Tibial artery (tissue), 4 donors: ENCODE data around the gene NOC4L.
"Not testable (repeated sequence)": the region's sequence is repeated elsewhere in the genome, so short reads cannot be mapped to it uniquely, and the experiment has no call there.

Experiments used
- DNase-seq, 2 donors: peaks; one replicate each; pipeline ENCODE4 v3.0.0-alpha.2; 2019
- H3K27ac ChIP-seq, 2 donors: fragments of 200-600 bp; sonication (generic) in 1 of 2; 1 replicate in 1 of 2; 2 replicates in 1 of 2; pipeline ENCODE4 v1.5.1; 2018 to 2019; ENCODE audit warnings: mild to moderate bottlenecking in 1 of 2
- H3K27me3 ChIP-seq, 2 donors: fragments of 200-600 bp; sonication (generic) in 1 of 2; one replicate each; pipeline versions ENCODE4 v1.5.1 to v1.6.0; 2016 to 2019
- H3K36me3 ChIP-seq, 3 donors: fragments of 200-600 bp; sonication (generic) in 2 of 3; one replicate each; pipeline ENCODE4 v1.5.1; 2016 to 2019; ENCODE audit warnings: mild to moderate bottlenecking in 2 of 3
- H3K4me1 ChIP-seq, 4 donors: fragments of 200-600 bp; sonication (generic) in 2 of 4; 1 replicate in 3 of 4; 2 replicates in 1 of 4; pipeline ENCODE4 v1.5.1; 2016 to 2019
- H3K4me3 ChIP-seq, 2 donors: fragments of 200-600 bp; sonication (generic) in 1 of 2; 1 replicate in 1 of 2; 2 replicates in 1 of 2; pipeline ENCODE4 v1.5.1; 2018 to 2019; ENCODE audit warnings: mild to moderate bottlenecking in 2 of 2
- H3K9me3 ChIP-seq, 3 donors: fragments of 200-600 bp; sonication (generic) in 1 of 3; one replicate each; pipeline ENCODE4 v1.5.1; 2016 to 2019
- CTCF ChIP-seq, 2 experiments: fragments of 200-600 bp in 1 of 2; fragments of 450-650 bp in 1 of 2; IDR thresholded peaks; one replicate each; pipeline ENCODE4 v1.5.1; 2017 to 2019; ENCODE audit warnings: antibody characterized with exemption in 2 of 2, mild to moderate bottlenecking in 1 of 2, moderate library complexity in 1 of 2
- intact Hi-C: fragments of 100-400 bp; cut with DNase I; formaldehyde crosslinking; loops from one replicate; pipeline ENCODE4 v1.15.0; 2023; ENCODE audit warnings: low total_unique reads

The NOC4L gene

GRCh38 chr12:132194556-132194955 lies 50.3 kb downstream of the NOC4L start:
- H3K27me3 ChIP-seq, result peaks cover 0 to 48% of the 10 kb centered on the region in 2 donors
- H3K4me3 ChIP-seq, result no peak overlapping the region
- H3K36me3 ChIP-seq, result no peaks in the 10 kb centered on the region
- H3K9me3 ChIP-seq, result peaks cover 0 to 5% (median 0%) of the 10 kb centered on the region in 3 donors
- intact Hi-C loops, result no loop called here
- DNase-seq, result no peak
- H3K27ac ChIP-seq, result no peak overlapping the region
- TF ChIP-seq CTCF (IDR thresholded peaks at IDR 0.05), result no peak
- peaks cover 0 to 13% (median 9%) of the 10 kb centered on the region in 4 donors for H3K4me1 ChIP-seq

GRCh38 chr12:132195242-132195641 lies 51.0 kb downstream of the NOC4L start:
- H3K9me3 ChIP-seq, H3K36me3 ChIP-seq, H3K27ac ChIP-seq, intact Hi-C loops, H3K4me1 ChIP-seq, DNase-seq, H3K4me3 ChIP-seq: not testable (repeated sequence)
- H3K27me3 ChIP-seq, result peaks cover 0 to 55% of the 10 kb centered on the region in 2 donors

- no peak for DNase-seq
Measured at GRCh38 chr12:132196038-132196872, 52.0 kb downstream of the NOC4L start.

GRCh38 chr12:132196873-132197390 lies 52.7 kb downstream of the NOC4L start:
- no peaks in the 10 kb centered on the region for H3K36me3 ChIP-seq
- H3K27me3 ChIP-seq, result peaks cover 0 to 72% of the 10 kb centered on the region in 2 donors
- TF ChIP-seq CTCF (IDR thresholded peaks at IDR 0.05), result no peak
- H3K9me3 ChIP-seq, result peaks cover 0 to 5% (median 0%) of the 10 kb centered on the region in 3 donors
- H3K4me1 ChIP-seq, result no peaks in the 10 kb centered on the region
- no peak overlapping the region for H3K4me3 ChIP-seq
- DNase-seq, result no peak
- intact Hi-C loops, result no loop called here
- H3K27ac ChIP-seq, result no peak overlapping the region

More at GRCh38 chr12:132196038-132196872, 52.0 kb downstream of the NOC4L start:
- intact Hi-C loops, result no loop called here
- Histone ChIP-seq H3K27ac (no peak overlapping the region), H3K36me3 (no peaks in the 10 kb centered on the region), H3K4me3 (no peak overlapping the region), H3K9me3 (peaks cover 0 to 5% (median 0%) of the 10 kb centered on the region in 3 donors), H3K27me3 (peaks cover 0 to 65% of the 10 kb centered on the region in 2 donors), H3K4me1 (no peaks in the 10 kb centered on the region)
- no peak for TF ChIP-seq CTCF (IDR thresholded peaks at IDR 0.05)

- no peak for DNase-seq
Measured at GRCh38 chr12:132197581-132198354, 53.5 kb downstream of the NOC4L start.

More at GRCh38 chr12:132197581-132198354, 53.5 kb downstream of the NOC4L start:
- Histone ChIP-seq H3K4me3 (no peak overlapping the region), H3K9me3 (peaks cover 0 to 5% (median 0%) of the 10 kb centered on the region in 3 donors), H3K27ac (no peak overlapping the region), H3K27me3 (peaks cover 0 to 80% of the 10 kb centered on the region in 2 donors), H3K36me3 (no peaks in the 10 kb centered on the region), H3K4me1 (no peaks in the 10 kb centered on the region)
- intact Hi-C loops, result no loop called here
- TF ChIP-seq CTCF (IDR thresholded peaks at IDR 0.05), result no peak
